ENCODE measurements around the gene UPK3BL2. TPM values are rescaled to one million over a fixed set of nuclear protein-coding genes. Genes with fewer than 3 reads are reported as not detected.
"Not testable (repeated sequence)": the region's sequence is repeated elsewhere in the genome, so short reads cannot be mapped to it uniquely, and the experiment has no call there.

The UPK3BL2 gene
- total and polyA plus RNA-seq, 2 experiments from 2014 or later = 0.83 to 1.6 TPM

DNA sequence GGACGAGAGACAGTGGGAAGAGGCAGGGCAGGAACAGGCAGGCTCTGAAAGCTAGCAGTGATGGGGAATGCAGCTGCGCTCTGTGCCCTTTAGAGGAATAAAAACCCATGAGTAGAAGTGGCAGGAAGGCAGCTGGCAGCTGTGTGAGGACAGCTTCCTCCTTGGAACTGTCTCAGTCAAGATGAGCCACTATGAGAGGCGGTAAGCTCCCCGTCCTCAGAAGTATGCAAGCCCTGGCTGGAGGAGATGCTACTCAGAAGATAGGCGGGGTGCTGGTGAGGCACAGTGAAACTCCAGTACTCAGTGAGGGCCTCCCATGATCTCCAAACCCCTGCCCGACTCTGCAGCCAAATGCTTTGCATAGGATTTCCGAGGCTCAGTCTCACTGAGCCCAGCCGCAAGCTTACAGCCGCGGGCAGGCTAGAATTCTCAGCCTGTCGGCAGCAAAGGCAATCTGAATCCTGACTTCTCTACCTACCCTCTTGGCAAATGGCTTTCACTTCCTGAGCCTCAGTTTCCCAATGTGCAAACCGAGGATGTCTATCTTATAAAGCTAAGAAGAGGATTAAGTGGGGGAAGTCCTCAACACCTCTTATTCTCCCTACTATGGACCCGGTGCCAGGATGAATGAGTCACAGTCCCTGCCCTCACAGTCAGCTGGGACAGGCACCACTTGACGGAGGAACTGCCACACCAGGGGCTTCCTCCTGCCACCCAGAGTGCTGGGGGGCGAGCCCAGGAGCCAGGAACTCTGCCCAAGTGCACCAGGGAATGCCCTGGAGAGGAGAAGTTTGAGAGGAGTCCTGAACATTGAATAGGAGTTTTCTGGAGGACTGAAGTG, 28.4 kb downstream of the UPK3BL2 start:
- H2AFZ ChIP-seq; in situ Hi-C loops (cut with MboI); H3K4me2 ChIP-seq (ENCODE audit: unreplicated experiment); H3K4me1 ChIP-seq (ENCODE audit: insufficient read depth); H3K9me3 ChIP-seq (ENCODE audit: low read depth); H3K27me3 ChIP-seq (replicated peaks; ENCODE audit: insufficient read depth); H3K36me3 ChIP-seq (ENCODE audit: low read depth); H3K9ac ChIP-seq; H4K20me1 ChIP-seq (ENCODE audit: insufficient read depth); H3K9me2 ChIP-seq (ENCODE audit: insufficient read depth); H3K4me3 ChIP-seq; H3K79me2 ChIP-seq (ENCODE audit: insufficient read depth); H3K27ac ChIP-seq; H3F3A ChIP-seq (ENCODE audit: insufficient read depth); DNase-seq: not testable (repeated sequence)
- WGBS, 2 experiments (ENCODE audit: low coverage in 1 of 2, low lambda C conversion rate in 2 of 2, missing lambda C conversion rate in 2 of 2) = no CpG with 5 or more reads among the region's 15 CpGs

DNA sequence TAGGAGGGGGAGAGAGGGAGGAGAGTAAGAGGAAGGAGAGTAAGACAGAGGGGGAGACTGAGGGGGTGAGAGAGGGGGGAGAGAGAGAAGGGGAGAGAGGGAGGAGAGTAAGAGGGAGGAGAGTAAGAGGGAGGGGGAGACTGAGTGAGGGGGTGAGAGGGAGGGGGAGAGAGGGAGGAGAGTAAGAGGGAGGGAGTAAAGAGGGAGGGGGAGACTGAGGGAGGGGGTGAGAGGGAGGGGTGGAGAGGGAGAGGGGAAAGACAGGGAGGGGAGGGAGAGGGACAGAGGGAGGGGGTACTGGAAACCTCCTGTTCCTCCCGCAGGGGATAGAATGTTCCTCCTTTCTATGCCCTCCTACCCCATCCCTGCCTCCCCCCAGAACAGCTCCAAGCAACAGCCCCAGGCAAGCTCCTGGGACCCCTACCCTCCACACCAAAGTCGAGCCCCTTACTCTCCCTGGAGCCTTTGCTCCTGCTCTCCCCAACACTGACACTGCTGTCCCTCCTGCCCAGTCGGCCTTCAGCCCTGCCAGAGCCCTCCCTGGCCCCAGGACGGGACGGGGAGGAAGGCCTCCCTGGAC, 30.8 kb downstream of the UPK3BL2 start:
- H3F3A ChIP-seq (ENCODE audit: insufficient read depth); H3K4me2 ChIP-seq (ENCODE audit: unreplicated experiment); in situ Hi-C loops (cut with MboI); H3K27me3 ChIP-seq (replicated peaks; ENCODE audit: insufficient read depth); H3K79me2 ChIP-seq (ENCODE audit: insufficient read depth); H3K4me1 ChIP-seq (ENCODE audit: insufficient read depth); H3K4me3 ChIP-seq; H3K36me3 ChIP-seq (ENCODE audit: low read depth); H3K9ac ChIP-seq; H3K9me2 ChIP-seq (ENCODE audit: insufficient read depth); H3K27ac ChIP-seq; H2AFZ ChIP-seq; H3K9me3 ChIP-seq (ENCODE audit: low read depth); H4K20me1 ChIP-seq (ENCODE audit: insufficient read depth): not testable (repeated sequence)
- 66 to 100% methylated on average over 1 to 4 of the region's 5 CpGs for WGBS, 2 experiments (ENCODE audit: low coverage in 1 of 2, low lambda C conversion rate in 2 of 2, missing lambda C conversion rate in 2 of 2)
- DNase-seq = peak; percentile 7

DNA sequence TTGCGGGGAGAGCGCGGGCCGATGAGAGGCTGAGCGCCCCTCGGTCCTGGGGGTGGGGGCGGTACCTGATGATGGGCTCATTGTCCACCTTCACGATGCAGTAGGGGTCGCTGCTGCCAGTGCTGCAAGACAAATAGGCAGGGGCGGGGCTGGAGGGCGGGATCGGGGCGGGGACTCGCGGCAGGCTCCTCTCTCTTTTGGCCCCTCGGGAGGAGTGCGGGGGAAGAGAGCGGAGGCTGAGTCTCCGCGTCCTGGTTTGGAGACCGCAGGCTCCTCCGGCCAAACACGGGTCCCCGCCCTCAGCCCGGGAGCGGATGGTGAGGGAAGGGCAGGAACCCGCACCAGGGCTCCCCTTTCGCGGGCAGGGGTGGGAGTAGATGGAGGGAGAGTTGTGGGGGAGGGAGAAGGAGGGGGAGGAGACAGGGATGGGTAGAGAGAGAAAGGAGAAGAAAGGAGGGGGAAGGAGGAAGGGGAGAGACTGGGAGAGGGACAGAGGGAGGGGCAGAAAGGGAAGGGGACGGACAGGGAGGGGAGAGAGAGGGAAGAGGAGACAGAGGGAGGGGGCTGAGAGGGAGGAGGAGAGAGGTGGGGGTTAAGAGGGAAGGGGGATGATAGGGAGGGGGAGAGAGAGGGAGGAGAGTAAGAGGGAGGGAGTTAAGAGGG, 31.5 kb downstream of the UPK3BL2 start:
- in situ Hi-C loops (cut with MboI); H3K79me2 ChIP-seq (ENCODE audit: insufficient read depth); H3K4me2 ChIP-seq (ENCODE audit: unreplicated experiment); H3K9me3 ChIP-seq (ENCODE audit: low read depth); H3K27ac ChIP-seq; H3K9me2 ChIP-seq (ENCODE audit: insufficient read depth); H3K9ac ChIP-seq; H3F3A ChIP-seq (ENCODE audit: insufficient read depth); H3K4me1 ChIP-seq (ENCODE audit: insufficient read depth); H2AFZ ChIP-seq; H3K4me3 ChIP-seq; H4K20me1 ChIP-seq (ENCODE audit: insufficient read depth); H3K36me3 ChIP-seq (ENCODE audit: low read depth); DNase-seq; H3K27me3 ChIP-seq (replicated peaks; ENCODE audit: insufficient read depth): not testable (repeated sequence)
- no CpG with 5 or more reads among the region's 30 CpGs for WGBS, 2 experiments (ENCODE audit: low coverage in 1 of 2, low lambda C conversion rate in 2 of 2, missing lambda C conversion rate in 2 of 2)

DNA sequence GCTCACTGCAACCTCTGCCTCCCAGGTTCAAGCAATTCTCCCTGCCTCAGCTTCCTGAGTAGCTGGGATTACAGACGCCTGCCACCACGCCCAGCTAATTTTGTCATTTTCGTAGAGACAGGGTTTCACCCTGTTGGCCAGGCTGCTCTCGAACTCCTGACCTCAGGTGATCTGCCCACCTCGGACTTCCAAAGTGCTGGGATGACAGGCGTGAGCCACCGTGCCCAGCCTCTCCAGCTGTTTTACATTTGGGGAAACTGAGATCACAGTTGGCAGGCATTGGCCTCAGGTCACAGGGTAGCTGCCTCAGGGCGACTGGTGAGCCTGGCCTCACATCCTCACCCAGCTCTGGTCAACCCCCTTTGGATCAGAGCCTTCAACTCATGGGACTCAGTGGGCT, 32.9 kb downstream of the UPK3BL2 start:
- H3F3A ChIP-seq (ENCODE audit: insufficient read depth); H3K4me1 ChIP-seq (ENCODE audit: insufficient read depth); H3K27me3 ChIP-seq (replicated peaks; ENCODE audit: insufficient read depth); H3K79me2 ChIP-seq (ENCODE audit: insufficient read depth); H3K27ac ChIP-seq; H2AFZ ChIP-seq; H3K36me3 ChIP-seq (ENCODE audit: low read depth); DNase-seq; H3K4me2 ChIP-seq (ENCODE audit: unreplicated experiment); in situ Hi-C loops (cut with MboI); H3K9me3 ChIP-seq (ENCODE audit: low read depth); H3K9me2 ChIP-seq (ENCODE audit: insufficient read depth); H4K20me1 ChIP-seq (ENCODE audit: insufficient read depth); H3K9ac ChIP-seq; H3K4me3 ChIP-seq: not testable (repeated sequence)
- 25 to 47% methylated on average over 3 to 6 of the region's 8 CpGs for WGBS, 2 experiments (ENCODE audit: low coverage in 1 of 2, low lambda C conversion rate in 2 of 2, missing lambda C conversion rate in 2 of 2)

DNA sequence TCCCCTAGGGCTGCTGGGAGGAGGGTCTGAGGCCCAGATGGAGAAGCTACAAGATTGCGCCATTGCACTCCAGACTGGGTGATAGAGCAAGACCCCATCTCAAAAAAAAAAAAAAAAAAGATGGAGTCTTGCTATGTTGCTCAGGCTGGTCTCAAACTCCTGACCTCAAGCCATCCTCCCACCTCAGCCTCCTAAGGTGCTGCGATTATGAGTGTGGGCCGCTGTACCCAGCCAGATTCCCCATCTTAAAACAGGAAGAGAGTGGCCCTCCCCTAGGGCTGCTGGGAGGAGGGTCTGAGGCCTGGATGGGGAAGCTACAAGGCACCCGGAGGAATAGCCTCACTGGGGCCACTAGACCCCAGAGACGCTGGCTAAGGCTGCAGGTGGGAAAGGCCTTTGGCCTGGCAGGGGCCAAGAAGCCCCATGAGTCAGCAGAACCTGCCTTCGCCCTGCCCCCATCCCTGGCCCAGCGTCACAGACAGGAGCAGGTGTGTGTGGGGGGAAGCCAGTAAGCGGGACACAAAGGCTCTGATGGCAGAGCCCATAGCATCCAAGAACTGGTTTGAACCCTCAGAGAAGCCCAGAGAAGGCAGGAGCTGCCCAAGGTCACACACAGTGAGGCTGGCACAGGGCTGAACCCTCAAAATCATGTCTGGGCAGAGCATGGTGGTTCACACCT, 35.9 kb downstream of the UPK3BL2 start:
- H3F3A ChIP-seq (ENCODE audit: insufficient read depth); H3K27me3 ChIP-seq (replicated peaks; ENCODE audit: insufficient read depth); H3K36me3 ChIP-seq (ENCODE audit: low read depth); H3K9me3 ChIP-seq (ENCODE audit: low read depth); DNase-seq; in situ Hi-C loops (cut with MboI); H3K4me3 ChIP-seq; H3K79me2 ChIP-seq (ENCODE audit: insufficient read depth); H3K9ac ChIP-seq; H4K20me1 ChIP-seq (ENCODE audit: insufficient read depth); H3K9me2 ChIP-seq (ENCODE audit: insufficient read depth); H2AFZ ChIP-seq; H3K4me2 ChIP-seq (ENCODE audit: unreplicated experiment); H3K4me1 ChIP-seq (ENCODE audit: insufficient read depth); H3K27ac ChIP-seq: not testable (repeated sequence)
- WGBS, 2 experiments (ENCODE audit: low coverage in 1 of 2, low lambda C conversion rate in 2 of 2, missing lambda C conversion rate in 2 of 2) = 92% methylated on average over 2 of the region's 8 CpGs; no CpG with 5 or more reads in 1 of the 2 experiments

DNA sequence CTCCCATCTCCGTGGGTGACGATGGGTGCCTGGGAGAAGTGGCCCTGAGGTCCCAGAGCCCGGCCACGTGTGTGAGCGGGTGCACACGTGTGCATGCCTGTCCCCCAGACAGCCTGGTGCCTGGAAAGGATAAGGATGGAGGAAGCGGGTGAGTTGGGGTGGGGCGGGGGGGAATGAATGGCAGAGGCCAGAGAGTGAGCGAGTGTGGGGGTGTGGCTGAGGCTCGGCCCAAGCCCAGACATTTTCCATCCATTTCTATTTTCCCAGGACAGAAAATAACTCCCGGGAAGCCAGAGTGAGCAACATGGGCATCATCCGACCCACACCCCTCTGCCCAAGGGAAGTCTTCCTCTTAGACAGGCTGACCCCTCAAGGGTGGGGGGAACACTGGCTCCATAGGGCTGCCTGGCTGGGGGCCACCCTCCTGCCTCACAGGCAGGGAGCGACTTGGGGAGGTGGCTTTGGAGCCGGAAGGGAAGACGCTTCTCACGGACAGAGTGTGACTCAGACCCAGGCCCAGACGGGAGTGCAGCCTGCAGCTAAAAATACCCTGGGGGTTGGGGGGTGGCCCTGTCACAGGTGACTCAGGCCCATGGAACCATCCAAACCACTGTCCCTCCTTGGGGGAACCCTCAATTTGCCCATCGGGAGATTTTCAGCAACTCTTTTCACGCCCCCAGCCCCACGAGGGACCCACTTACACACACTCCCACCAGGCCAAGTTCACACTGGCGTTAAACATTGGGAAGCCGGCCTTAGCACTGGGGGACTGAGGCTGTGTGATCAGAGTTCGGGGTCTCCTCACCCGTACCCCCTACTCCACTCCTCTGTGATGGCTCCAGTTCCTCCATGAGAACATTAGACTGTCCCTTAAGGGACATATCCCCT, 38.0 kb downstream of the UPK3BL2 start:
- H3K4me1 ChIP-seq (ENCODE audit: insufficient read depth); DNase-seq; H3K9me3 ChIP-seq (ENCODE audit: low read depth); H3K79me2 ChIP-seq (ENCODE audit: insufficient read depth); H3K4me2 ChIP-seq (ENCODE audit: unreplicated experiment); H2AFZ ChIP-seq; H3K4me3 ChIP-seq; H3F3A ChIP-seq (ENCODE audit: insufficient read depth); H3K9me2 ChIP-seq (ENCODE audit: insufficient read depth); in situ Hi-C loops (cut with MboI); H4K20me1 ChIP-seq (ENCODE audit: insufficient read depth); H3K9ac ChIP-seq; H3K27me3 ChIP-seq (replicated peaks; ENCODE audit: insufficient read depth); H3K36me3 ChIP-seq (ENCODE audit: low read depth): not testable (repeated sequence)
- WGBS, 2 experiments (ENCODE audit: low coverage in 1 of 2, low lambda C conversion rate in 2 of 2, missing lambda C conversion rate in 2 of 2) = 52 to 60% methylated on average over 3 to 4 of the region's 24 CpGs
- H3K27ac ChIP-seq = peak overlapping the region; percentile 33

DNA sequence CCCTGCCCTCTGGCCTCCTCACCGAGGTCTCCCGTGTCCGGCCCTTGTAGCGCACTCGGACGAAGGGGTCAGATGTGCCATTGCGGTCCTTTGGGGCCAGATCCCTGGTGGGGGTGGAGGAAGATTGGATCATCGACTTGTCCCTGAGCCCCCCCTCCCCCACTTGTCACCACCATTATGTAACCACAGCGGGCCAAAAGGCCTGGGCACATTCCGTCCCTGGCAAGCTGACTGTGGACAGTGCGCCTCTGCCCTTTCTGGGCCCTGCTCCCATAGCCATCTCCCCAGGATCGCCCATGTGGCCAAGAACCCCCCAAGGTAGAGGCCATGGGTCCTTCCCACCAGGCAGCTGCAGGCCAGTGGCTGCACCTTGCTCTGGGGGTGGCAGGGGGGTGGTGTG, 40.4 kb downstream of the UPK3BL2 start:
- in situ Hi-C loops (cut with MboI); H3K4me2 ChIP-seq (ENCODE audit: unreplicated experiment); H3K9ac ChIP-seq; H3K27ac ChIP-seq; H3K4me1 ChIP-seq (ENCODE audit: insufficient read depth); H2AFZ ChIP-seq; H3K4me3 ChIP-seq; DNase-seq; H3K79me2 ChIP-seq (ENCODE audit: insufficient read depth); H3K27me3 ChIP-seq (replicated peaks; ENCODE audit: insufficient read depth); H4K20me1 ChIP-seq (ENCODE audit: insufficient read depth); H3K9me2 ChIP-seq (ENCODE audit: insufficient read depth); H3K9me3 ChIP-seq (ENCODE audit: low read depth); H3K36me3 ChIP-seq (ENCODE audit: low read depth); H3F3A ChIP-seq (ENCODE audit: insufficient read depth): not testable (repeated sequence)
- WGBS, 2 experiments (ENCODE audit: low coverage in 1 of 2, low lambda C conversion rate in 2 of 2, missing lambda C conversion rate in 2 of 2) = no CpG with 5 or more reads among the region's 12 CpGs
